Activated CD4-positive, alpha-beta T cell treated with anti-CD3 and anti-CD28 coated beads for 1 hour (primary cell): ENCODE results near the gene SLC7A9.
"Not testable (repeated sequence)": the region's sequence is repeated elsewhere in the genome, so short reads cannot be mapped to it uniquely, and the experiment has no call there.

ENCODE experiments used
- DNase-seq: peaks from one replicate; pipeline ENCODE4 v3.0.0-alpha.2; 2020

SLC7A9 gene

DNA sequence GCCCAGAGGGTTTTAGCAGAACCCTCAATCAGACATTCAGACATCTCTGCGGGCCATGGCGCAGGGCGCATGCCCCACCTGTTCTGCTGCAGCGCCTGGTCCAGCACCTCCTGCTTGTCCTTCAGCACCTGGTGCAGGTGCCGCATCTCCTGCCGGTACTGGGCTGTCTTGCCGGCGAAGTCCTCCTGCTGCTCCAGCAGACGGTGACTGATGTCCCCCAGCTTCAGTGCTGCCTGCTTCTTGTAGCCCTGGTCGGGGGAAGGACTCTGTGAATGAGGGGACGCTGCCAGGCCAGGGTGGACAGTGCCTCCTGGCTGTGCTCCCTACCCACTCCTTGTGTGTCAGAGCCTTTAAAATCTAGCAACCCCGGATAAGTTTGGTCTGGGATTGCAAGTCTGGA lies 12.2 kb upstream of the SLC7A9 start:
- DNase-seq, result no peak

DNA sequence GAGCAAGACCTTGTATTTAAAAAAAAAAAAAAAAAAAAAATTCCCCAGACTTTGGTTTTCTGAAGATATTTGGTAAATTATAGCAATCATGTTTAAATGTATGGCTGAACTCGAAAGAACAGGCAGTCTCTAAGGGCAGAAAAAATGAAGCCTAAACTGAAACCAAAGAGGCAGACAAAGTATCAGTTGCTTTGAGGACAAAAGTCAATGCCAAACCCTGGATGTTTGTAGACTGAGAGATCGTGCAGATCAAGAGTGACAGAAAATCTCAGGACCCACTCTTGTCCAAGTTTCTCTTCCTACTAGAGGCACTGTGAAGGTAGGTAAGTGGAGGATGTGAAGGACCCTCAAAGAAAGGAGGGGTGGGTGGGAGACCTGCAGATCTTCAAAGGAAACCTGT lies 11.1 kb upstream of the SLC7A9 start:
- no peak for DNase-seq

DNA sequence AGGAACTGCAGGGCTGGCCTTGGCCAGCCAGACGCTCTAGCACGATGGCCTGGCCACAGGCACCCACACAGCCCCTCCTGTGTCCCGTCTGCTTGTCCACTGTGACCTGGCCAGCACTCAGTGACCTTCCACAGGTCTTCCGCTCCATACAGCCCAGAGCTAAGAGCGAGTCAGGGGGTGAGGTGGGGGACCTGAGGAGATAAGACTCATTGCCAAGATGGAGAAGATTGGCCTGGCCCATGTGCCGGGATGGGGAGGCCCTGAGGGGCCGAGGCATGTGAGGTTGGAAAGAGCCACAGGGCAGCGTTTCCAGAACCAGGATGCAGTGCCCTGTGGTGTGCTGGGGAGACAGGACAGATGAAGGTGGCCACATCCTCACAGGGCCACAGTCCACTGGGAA lies 10.2 kb upstream of the SLC7A9 start:
- no peak for DNase-seq

DNA sequence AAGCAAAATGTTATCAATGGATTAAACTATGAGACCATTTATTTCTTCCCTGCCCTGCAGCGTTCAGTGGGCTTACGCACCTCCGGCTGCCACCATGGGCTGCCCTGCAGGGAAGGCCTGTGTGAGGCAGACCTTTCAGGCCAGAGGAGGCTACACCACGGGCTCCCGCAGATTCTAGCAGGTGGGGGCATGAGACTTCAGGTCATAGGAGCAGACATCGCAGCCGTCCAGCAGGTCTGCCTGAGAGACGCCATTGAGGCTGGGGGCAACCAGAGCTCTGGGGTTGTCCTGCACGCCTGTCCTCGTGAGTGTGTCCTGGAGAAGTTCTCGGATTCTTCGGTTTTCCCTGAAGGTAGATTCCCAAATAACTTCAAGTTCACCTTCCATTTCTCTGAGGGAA lies 9.4 kb upstream of the SLC7A9 start:
- DNase-seq, result no peak

DNA sequence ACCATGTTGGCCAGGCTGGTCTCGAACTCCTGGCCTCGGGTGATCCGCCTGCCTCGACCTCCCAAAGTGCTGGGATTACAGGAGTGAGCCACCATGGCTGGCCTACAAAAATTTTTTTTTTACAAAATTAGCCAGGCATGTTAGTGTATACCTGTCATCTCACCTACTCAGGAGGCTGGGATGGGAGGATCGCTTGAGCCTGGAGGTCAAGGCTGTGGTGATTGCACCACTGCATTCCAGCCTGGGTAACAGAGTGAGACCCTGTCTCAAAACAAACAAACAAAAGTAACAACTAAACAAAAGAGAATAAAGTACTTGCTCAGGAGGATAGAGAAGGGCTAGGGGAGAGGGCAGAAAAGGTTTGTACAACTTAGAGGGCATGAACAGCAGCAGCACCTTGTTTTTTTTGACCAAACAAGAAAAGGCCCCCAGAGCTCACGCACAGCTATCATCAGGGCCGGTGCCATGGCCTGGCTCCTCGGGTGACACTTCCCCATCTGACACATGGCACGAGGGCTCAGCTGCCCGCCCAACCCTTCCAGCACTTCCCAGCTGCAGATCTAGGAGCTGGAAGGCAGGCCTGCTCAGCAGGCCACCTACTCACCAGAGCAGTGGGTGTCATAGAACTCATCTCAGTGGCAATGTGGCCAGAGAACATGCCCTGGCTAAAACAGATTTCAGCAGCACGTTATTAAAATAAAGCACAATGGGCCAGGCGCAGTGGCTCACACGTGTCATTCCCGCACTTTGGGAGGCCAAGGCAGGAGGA lies 8.6 kb upstream of the SLC7A9 start:
- DNase-seq, result no peak

DNA sequence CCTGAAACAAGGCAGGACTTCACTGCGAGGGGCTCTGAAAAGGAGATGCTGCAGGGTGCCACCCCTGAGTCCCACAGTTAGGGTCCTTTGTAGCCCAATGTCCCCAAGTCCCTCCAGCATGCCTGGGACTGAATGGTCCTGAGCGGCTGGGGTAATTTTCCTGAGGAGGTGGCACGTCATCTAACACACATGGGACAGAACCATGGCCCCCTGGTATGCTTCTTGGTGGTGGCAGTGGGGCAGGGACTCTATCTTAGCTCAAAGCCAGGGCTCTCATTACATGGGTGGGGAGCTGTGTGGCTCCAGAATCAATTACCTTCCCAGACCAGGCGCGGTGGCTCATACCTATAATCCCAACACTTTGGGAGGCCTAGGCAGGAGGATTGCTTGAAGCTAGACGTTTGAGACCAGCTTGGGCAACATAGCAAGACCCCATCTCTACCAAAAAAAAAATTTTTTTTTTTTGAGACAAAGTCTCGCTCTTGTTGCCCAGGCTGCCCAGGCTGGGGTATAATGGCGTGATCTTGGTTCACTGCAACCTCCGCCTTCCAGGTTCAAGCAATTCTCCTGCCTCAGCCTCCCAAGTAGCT lies 7.9 kb upstream of the SLC7A9 start:
- no peak for DNase-seq

DNA sequence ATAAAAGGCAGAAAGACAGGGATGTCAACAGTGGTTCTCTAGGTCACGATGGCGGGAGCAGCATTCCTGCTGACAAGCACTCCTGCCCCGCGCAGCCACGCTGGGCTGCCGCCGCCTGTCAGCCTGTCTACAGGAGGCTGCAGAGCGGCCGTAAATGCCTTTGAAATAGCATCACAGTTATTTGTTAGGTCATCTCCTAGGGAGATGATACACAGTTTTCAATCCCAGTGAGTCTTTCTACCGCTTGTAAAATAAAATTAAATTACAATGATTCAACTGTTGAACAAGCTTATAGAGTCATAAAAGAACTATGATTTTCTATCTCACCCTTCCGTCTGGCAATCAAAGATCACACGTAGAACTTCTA lies 7.3 kb upstream of the SLC7A9 start:
- DNase-seq, result no peak

DNA sequence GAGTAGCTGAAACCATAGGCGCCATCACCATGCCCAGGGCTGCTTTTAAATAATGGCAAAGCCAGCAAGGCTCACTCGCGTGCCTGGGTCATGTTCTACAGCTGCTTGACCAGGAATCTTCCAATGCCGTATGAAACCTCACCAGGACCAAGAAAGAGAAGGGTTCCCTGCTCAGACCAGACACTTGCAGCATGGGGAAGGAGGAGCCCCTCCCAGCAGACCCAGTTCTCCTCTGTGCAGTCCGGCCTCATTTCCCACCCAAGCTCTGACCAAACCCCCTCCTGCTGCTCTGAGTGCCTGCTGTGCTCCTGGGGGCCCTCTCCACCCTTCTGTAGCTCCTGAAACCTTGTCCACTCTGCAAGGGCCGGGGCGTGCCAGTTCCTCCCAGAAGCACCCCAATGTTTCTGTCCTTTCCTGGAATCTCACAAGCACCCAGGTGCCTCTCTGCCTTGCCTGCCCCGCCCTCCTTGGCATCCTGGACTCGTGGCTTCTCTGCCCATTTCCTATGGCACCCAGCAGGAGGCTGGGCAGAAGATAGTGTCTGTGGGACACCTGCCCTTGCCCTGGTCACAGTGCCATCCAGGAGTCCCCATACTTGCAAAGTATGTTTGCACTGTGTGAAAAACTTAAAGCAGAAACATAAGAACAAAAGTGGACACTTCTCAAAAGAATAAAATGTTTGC lies 6.8 kb upstream of the SLC7A9 start:
- DNase-seq, result no peak

DNA sequence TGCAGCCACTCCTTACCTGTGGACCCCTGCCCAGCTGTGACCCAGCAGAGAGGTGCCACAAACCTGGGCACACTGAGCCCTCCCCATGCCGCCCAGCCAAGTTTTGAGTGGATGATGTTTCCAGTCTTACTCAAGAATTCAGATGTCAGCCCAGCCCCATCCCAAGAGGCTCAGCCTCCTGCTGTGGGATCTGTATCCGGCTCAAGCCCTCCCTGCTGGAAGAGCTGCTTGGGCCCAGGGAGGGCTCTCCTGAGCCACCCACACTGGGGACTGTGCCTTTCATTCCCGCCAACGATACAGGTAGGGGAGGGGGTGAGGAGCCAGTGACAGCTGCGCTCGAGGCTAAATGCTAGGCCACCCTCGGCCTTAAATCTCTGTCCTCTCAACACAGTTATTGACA lies 5.9 kb upstream of the SLC7A9 start:
- DNase-seq, result no peak

DNA sequence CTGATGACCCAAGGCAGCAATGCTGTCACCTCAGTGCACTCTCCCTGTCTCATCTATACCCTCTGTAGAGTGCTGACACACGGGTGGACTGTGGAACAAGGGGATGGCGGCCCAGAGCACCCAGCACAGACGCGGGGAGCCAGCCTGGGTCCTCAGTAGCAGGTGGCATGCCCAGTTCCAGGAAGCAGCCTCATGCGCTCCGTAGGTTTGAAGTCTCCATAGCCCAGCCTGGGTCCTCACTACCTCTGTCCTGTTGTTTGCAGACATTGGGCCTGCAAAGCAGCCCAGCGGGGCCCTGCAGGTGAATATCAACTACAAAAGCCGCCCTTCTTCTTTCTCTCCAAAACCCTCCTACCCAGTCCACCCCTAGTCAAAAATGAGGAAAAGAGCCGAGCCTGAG lies 5.0 kb upstream of the SLC7A9 start:
- no peak for DNase-seq

DNA sequence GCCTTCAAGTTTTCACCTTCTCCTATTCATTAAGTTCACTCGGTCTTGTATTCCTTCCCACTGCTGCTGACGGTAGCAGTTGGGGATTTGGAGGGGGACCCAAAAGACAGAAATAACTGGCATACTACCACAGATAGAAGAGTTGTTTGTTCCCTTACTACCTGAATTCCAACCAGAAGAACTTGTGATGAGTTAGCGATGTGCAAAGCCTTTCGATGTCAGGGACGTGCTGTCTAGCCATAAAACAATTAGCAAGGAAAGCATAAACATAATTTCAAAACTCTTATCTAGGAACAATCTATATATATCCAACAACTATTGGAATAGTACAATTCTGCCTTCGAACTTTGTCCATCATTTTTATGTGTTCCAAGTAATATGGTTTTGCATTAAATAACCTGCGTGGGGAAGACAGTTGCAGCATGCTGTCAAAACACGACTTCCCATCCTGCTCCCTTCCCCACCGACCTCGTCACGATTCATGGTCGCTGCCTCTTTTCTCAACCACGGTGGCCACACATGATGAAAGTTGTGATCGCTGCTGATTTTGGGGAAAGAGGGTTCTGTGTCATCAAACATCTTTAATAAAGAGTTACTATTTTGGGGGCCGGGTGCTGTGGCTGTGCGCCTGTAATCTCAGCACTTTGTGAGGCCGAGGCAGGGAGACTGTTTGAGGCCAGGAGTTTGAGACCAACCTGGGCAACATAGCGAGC lies 3.8 kb upstream of the SLC7A9 start:
- no peak for DNase-seq

DNA sequence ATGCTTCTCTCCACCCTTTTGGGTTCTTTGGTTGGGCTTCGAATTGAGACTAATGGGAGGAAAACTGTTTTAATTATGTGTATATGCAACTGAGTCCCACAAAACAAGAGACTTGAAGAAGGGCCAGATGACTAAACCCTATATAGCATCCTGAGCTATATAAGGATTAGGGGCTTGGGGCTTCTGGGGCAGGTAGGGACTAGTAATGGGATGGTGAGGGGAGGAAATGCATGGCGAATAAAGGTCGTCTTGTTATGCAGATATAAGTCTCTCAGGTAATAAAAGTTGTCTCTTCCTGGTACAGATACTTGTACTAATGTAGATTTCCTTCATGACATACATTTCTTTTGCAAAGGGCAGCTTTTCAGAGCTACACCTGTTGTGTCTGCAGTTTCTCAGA lies 2.8 kb upstream of the SLC7A9 start:
- DNase-seq, result no peak

DNA sequence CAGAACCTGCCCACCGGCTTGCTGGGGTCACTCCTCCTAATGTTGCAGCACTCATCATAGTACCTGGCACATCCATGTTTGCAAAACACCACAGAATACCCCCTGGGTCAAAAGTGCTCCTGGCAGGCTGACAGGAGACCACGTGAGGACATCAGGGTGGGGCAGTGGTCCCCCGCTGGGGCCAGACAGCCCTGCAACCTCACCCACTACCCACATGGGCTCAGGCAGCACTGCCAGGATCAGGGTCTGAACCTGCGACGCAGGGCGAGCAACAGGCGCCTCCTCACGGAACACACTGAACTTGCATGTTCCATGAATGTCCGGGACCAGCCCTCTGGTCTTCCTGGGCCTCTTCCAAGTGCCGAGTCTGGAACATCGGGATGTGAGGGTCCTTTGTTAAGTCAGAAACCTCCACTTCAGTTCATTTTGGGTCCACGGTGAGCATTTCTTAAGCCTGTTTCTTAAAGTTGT lies 1.4 kb upstream of the SLC7A9 start:
- no peak for DNase-seq

DNA sequence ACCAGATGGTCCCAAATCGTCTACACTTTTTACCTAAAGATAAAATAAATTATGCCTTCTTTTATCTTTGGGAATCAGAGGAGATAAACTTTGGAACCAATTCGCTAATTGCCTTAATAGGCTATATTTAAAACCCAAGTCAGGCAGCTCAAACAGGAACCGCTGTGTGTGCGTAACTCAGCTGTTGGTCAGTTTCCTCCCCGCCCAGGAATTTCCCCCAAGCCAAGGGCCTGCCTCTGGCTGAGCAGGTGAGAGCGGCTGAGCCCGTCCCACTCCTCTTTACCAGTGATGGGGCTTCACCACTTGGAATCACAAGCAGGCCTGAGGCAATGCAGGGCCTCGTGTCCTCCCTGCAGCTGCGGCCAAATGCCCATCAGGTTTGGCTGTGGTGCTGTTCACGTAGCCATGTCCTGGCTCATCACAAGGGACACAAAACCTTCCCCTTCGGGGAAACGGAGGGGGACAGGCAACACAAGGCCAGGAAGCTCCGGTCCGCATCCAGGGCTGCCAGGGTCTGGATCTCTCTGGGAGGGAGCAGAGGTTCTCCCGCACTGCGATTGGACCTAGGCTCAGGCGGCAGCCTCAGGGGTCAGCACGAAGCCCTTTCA lies 503 bp upstream of the SLC7A9 start:
- DNase-seq, result no peak

DNA sequence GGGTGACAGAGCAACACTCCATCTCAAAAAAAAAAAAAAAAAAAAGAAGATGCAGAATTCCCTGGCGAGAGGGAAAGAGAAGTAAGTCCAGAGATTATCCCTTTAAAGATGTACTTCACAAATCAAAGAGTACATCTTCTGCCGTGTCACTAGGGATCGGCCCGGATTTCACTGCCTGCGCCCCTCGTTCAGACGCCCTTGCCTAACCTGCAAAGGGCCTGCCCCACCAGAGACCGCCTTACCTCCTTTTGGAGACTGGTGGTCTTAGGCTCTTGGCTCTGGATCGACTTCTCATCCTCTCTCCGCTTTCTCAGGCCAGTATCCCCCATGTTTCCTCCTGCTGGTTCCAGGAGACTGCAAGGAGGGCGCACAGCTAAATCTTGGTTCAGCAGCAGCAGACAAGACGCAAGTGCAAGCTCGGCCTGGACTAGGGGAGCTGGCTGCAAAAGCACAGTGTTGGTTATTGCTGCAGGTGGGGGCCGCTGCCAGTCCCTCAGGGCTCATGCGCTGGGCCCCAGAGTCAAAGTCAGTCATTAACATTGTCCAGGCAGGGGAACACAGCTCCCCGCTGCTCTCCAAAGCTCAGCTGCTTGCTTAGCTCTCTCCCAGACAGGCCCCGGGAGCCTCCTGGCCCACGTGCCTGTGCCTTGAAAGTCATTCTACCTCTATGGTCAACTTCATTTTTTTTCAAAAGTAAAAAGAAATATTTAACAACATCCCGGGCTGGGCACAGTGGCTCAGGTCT lies 1.2 kb downstream of the SLC7A9 start:
- no peak for DNase-seq

DNA sequence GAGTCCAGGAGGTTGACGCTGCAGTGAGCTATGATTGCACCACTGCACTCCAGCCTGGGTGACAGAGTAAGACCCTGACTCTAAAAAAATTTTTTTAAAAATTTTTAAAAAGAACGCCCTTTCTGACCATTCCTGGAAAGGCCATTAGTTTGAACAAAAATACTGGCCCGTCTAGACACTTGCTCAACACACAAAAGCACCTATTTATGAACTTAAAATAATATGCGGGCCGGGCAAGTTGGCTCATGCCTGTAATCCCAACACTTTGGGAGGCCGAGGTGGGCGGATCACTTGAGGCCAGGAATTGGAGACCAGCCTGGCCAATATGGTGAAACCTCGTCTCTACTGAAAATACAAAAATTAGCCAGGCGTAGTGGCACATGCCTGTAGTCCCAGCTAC lies 2.1 kb downstream of the SLC7A9 start:
- DNase-seq, result not testable (repeated sequence)

DNA sequence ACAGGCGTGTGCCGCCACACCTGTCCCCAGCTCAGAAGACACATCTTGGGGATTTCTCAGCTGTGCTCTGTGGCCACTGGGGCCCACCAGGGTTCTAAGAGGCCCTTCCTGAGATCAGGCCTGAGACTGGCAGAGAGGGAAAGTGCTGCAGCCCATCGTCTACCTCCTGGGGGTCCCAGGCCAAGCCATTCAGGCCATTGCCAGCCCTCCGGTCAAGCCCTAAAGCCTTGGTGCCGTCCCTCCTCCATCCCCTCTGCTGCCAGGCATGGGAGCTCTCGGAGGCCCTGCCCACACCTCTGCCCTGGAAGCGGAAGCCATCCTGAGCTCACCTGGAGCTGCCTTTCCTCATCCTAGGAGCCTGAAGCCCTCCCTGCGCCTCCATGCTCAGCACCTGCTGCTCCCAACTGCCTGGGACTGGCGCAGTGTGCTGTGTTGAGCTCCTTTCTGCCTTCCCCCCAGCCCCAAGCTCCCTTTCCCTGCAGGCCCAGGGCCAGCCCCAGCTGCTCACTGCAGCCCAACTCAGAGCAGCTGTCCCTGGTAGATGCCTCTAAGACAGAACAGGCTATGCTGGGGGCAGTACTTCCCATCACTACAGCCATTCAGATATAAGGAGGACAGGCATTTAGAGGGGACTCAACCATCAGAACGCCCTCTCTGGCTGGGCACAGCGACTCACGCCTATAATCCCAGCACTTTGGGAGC lies 2.9 kb downstream of the SLC7A9 start:
- DNase-seq, result no peak

DNA sequence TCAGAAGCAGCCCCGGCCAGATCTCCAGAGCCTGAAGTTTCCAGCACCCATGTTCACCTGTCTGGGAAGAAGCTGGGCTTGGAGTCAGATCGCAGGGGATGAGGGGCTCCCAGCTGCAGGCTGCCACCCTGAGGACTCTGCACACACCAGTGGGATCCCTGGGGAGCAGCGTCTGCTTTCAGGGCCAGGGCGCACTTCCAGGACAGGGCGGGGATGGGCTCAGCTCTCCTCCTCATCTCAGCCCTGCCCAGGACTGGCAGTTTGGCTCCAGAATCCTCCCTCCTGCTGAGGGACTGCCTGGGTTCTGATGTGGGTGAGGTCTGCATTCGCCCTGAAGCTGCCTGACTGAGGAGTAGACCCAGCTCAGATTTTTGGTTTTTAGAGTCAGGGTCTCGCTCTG lies 3.5 kb downstream of the SLC7A9 start:
- DNase-seq, result no peak

DNA sequence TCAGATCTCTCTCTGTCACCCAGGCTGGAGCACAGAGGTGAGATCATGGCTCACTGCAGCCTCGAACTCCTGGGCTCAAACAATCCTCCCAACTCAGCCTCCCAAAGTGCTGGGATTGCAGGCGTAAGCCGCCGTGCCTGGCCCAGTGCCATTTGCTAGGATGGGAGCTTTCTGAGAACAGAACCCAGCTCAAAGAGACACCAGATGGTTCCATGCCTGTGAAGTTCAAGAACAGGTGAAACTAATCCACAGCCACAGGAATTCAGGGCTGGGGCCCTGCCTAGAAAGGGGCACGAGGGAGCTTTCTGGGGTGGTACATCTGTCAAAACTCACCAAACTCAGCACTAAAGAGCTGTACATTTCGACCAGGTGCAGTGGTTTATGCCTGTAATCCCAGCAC lies 4.2 kb downstream of the SLC7A9 start:
- no peak for DNase-seq

DNA sequence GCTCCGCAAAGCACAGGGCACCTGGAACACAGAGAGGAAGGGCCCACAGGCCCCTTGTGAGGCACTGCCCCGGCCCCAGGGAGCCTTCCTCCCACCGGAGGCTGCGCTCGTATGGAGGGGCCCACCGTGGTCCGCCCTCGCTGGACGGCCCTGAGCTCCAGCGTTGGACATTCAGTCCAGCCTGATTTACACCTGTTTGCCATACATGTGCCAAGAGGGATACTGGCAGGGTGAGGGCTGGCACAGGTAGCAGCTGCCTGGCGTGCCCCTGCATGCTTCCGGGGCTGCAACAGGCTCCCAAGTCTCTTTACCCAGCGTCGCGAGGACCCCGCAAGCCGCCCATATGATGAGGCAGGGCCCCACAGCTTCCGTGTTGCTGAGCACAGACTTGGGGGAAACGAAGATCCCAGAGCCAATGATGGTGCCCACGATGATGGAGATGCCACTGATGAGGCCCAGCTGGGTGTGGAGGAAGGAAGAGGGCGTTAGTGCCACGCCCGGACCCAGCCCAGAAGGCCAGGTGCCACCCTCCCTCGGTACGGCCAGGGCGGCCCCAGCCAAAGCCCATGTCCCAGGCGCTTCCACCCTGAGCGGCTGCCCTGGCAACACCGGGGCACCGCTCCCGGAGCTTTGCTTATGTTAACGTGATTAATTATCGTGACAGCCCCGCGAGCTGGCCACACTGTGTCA lies 5.1 kb downstream of the SLC7A9 start:
- DNase-seq, result no peak

DNA sequence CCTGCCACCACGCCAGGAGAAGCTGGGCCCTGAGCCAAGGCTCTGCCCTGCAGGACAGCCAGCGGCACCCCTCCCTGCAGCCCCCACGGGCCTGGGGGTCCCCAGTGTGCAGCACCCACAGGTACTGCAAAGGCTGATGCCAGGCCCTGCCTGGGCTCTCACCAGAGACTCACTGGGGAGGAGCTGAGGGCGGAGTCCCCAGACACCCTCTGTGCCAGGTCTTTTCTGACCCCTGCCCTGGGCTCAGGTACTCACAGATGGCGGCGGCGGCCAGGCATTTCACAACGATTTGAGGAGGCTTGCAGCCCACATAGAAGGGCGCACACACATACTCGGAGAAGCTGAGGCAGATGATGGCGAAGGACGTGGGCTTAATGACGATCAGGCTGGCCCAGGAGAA lies 5.7 kb downstream of the SLC7A9 start:
- DNase-seq, result no peak
